Spleen (tissue), 7 donors: Measurements from ENCODE around the gene STUM.

Experiments
- CTCF ChIP-seq, 11 experiments: fragments of 200-600 bp in 7 of 11; fragments of 450-650 bp in 4 of 11; sonication (generic) in 4 of 11; IDR thresholded peaks in 8 of 11; conservative IDR thresholded peaks in 3 of 11; 1 replicate in 7 of 11; 2 replicates in 4 of 11; pipeline versions ENCODE4 v1.4.0 to v1.8.0; 2016 to 2021; ENCODE audit warnings: antibody characterized with exemption in 11 of 11, inconsistent platforms in 4 of 11, mild to moderate bottlenecking in 1 of 11
- POLR2A ChIP-seq, 3 donors: fragments of 450-650 bp; IDR thresholded peaks; one replicate each; pipeline ENCODE4 v1.5.1; 2017; ENCODE audit warnings: antibody characterized with exemption in 3 of 3, mild to moderate bottlenecking in 1 of 3
- POLR2AphosphoS5 ChIP-seq, 3 donors: sonication (generic); formaldehyde crosslinking; IDR thresholded peaks; one replicate each; pipeline ENCODE4 v1.5.1; 2017; ENCODE audit warnings: antibody characterized with exemption in 3 of 3
- donor health status: DM: no; HTN: no; CAD: no; lungs with moderate emphysema.
- donor health status: DM: no; HTN: no; CAD: no.
- donor health status: DM: no; HTN: no; CAD: no.

DNA sequence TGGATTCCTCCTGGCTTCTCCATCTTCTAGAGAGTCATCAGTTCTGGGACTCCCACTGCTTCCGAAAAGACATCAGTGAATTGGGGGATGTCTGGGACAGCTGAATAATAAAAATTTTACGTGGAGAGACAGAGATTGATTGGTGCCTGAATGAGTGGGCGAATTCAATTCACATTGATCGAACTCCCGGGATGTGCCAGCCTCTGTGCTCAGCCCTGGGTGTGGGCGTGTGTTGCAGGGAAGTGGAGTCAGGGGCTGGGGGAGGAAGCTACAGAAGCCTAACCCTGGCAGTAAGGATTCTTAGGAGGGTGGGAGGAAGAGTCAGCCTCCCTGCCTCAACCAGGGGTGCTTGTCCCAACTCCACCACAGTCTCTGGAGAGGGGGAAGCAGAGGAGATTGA is 18.0 kb upstream of the STUM start:
- TF ChIP-seq CTCF (IDR thresholded peaks at IDR 0.05 in 8 of 11, conservative IDR thresholded peaks at IDR 0.05 in 3 of 11) (no peak), POLR2A (IDR thresholded peaks at IDR 0.05) (no peak), POLR2AphosphoS5 (IDR thresholded peaks at IDR 0.05) (no peak)
